ENCODE data around the gene SLC17A4.

- TF ChIP-seq CTCF (IDR thresholded peaks at IDR 0.05) (no peak), POLR2A (IDR thresholded peaks at IDR 0.05) (no peak)
Measured at GRCh38 chr6:25732468-25733198, 21.9 kb upstream of the SLC17A4 start.

Data from esophagus squamous epithelium (tissue), 4 donors.